Measurements from ENCODE around the gene KLF1. TPM values are rescaled to one million over a fixed set of nuclear protein-coding genes. Genes with fewer than 3 reads are reported as not detected.

Gene KLF1
- total and polyA plus RNA-seq, 2 of the 8 experiments (the other 6 are each of a cell fraction or from before 2014, with no cell fraction given): 0.84 to 0.91 TPM

GRCh38 chr19:12899891-12900518 is 13.0 kb upstream of the KLF1 start (continued):
- TF ChIP-seq CTBP2 (IDR thresholded peaks at IDR 0.05; ENCODE audit: borderline replicate concordance, insufficient read depth, insufficient read length, low read length) (no peak), POLR2A (IDR thresholded peaks at IDR 0.05; ENCODE audit: control extremely low read depth in 1 of 2, low read depth in 2 of 2, low read length in 2 of 2) (no peak), TCF12 (IDR thresholded peaks at IDR 0.05; ENCODE audit: low read depth, low read length) (no peak)

Data from H1 (cell line).